SH-SY5Y (cell line): ENCODE measurements around the gene HMGN5.

ENCODE experiments used
- GATA2 ChIP-seq: IDR thresholded peaks from 2 replicates; pipeline ENCODE4 v1.6.1; 2011; ENCODE audit warnings: mild to moderate bottlenecking, low read depth, low read length
- GATA3 ChIP-seq: IDR thresholded peaks from 2 replicates; pipeline ENCODE4 v1.6.1; 2011; ENCODE audit warnings: low read depth, mild to moderate bottlenecking, low read length, moderate library complexity

GRCh38 chrX:81205551-81205950 lies 3.8 kb upstream of the HMGN5 start:
- TF ChIP-seq GATA3 (no peak), GATA2 (no peak)
